NCI-H345 (cell line): Measurements from ENCODE around the gene MRPS34.

Source experiments
- DNase-seq: peaks from one replicate; lab custom pipeline; 2025; lab: John Stamatoyannopoulos, UW

Gene MRPS34

DNA sequence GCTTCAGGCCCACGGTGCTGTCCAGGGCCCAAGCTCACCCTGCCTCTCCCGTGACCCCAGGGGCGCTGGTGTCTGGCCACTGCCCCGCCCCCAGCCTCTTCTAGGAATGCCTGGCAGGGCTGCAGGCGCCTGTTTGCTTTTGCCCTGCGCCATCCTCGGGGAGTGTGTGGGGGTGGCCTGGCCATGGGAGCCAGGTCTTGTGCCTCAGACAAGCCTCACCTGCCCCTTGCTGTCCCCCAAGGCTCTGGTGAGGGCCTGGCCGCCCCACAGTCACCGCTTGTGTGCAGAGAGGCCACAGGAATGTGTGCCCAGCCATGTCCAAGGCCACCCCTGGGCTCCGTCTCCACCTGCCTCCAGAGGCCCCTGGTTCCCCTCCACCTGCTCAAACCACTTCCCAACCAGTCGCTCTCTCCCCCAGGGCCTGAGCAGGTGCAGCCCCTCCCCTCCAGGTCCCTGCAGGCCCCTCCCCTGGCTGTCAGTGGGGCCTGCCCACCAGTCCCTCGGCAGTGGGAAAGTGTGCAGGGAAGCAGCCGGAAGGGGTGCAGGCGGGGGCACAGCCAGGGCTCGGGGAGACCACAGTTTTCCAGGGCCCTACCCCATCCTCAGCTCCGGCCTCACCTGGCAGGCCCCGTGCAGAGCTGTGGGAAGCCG, 21.4 kb upstream of the MRPS34 start:
- DNase-seq = no peak

DNA sequence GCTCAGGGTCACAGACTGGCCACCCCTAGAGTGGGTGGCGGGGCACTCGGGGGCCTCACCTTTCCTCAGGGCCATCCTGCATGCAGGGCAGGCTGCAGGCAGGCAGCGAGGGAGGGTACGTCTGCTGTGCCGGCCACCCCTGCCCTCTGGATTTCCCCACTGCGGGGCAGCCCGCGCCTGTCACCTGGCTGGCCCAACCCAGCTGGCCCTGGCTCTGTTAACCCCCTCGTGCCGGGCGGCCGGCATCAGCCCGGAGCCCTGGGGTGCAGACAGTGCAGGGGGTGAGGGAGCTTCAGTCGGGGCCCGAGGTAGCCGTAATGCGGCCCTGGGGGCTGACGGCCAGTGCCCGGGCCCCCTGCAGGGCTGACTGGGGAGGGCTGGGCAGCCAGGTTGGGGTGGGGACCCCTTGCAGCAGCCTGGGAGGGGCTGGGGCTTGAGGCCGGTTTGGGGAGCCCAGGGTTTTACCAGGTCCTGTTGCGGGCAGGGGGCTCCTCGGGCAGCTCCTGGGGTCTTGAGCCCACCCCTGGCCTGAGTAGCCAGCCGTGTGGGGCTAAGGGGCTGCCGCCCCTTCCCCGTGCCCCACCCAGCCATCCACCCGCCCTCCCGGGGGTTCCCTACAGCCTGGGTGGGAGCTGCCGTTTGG, 20.8 kb upstream of the MRPS34 start, which contains the start of gene IGFALS:
Gene IGFALS (minus strand): TSS at position 128 of the 643 bp plus-strand sequence. CDS start 53 bp downstream, at position 75.
- DNase-seq = no peak

DNA sequence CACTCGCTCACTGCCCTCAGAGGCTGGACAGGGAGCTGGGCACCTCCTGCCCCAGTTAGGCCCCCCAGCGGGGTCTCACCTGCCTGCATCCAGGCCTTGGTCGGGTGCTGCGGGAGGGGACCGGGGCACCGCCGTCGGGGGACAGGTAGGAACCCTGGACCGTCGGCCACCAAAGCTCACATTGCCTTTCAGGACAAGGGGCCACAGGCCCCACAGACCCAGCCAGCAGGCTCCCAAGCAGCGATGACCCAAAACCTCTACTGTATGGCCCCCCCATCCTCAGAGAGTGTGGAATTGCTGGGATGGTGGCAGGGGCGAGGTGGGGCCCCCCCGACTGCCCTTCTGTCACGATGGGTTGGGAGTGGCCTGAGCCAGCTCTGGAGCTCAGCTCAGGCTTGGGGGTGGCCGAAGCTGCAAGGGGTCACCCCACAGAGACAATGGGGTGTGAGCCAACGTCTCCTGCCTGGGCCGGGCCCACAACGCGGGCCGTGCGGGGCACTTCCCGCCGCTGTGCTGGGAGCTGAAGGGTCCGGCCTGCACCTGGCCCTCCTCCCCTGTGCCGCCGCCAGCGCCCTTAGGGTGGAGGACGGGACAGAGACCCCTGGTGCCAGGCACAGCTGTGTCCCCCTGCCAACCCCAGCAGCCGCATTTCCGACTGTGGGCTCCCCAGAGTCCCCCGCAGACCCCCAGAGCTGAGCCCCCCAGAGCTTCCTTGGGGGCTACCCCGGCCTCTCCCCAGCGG, 20.1 kb upstream of the MRPS34 start:
- DNase-seq = no peak

DNA sequence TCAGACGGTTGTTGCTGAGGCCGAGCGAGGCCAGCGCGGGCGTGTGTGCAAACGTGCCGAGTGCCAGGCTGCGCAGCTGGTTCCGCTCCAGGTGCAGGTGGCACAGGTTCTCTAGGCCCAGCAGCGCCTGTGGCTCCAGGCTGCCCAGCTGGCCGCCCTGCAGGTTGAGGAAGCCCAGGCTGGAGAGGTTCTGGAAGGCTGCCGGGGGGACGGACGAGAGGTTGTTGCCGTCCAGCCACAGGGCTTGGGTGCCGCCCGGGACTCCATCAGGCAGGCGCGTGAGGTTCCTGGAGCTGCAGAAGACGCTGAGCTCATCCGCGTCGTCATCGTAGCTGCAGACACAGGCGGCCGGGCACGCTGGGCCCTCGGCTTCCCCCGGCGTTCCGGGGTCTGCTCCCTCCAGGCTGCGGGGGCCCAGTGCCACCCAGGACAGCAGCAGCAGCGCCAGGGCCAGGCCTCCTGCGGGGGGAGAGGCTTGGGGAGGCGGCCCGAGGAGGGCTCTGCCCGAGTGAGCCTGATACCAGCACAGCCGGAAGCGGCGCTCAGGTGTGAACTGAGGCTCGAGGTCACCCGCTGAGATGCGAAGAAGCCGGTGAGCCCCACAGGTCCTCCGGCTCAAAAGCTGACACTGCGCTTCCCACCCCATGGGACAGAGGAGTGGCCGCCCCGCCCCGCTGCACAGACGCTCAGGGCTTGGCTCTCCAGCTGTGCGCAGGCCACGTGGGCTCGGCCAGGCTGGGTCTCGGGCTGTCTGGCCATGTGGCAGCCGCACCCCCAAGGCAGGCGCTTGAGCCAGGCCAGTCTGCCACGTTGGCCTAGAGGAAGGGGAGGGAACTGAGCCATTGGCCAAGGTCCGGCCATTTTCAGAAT, 19.2 kb upstream of the MRPS34 start:
- DNase-seq = no peak

DNA sequence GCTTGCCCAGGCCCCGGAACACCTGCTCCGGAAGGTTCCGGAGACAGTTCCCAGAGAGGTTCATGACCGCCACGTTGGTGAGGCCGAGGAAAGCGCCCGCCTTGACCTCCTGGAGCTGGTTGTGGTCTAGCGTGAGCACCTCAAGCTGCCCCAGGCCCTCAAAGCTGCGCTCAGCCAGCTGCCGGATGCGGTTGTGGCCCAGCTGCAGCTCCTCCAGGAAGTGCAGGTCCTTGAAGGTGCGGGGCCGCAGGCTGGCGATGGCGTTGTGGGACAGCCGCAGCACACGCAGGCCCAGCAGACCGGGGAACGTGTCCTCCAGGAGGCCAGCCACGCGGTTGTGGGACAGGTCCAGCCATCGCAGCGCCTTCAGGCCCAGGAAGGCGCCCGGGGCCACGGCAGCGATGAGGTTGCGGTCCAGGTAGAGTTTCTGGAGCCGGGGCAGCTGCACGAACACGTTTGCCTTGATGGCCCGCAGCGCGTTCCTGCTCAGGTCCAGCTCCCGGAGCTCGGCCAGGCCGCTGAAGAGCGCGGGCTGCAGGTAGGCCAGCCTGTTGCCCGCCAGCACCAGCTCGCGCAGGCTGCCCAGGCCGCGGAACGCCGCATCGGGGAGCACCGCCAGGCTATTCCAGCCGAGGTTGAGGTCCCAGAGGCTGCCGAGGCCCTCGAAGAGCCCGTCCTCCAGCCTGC, 18.5 kb upstream of the MRPS34 start:
- no peak for DNase-seq

DNA sequence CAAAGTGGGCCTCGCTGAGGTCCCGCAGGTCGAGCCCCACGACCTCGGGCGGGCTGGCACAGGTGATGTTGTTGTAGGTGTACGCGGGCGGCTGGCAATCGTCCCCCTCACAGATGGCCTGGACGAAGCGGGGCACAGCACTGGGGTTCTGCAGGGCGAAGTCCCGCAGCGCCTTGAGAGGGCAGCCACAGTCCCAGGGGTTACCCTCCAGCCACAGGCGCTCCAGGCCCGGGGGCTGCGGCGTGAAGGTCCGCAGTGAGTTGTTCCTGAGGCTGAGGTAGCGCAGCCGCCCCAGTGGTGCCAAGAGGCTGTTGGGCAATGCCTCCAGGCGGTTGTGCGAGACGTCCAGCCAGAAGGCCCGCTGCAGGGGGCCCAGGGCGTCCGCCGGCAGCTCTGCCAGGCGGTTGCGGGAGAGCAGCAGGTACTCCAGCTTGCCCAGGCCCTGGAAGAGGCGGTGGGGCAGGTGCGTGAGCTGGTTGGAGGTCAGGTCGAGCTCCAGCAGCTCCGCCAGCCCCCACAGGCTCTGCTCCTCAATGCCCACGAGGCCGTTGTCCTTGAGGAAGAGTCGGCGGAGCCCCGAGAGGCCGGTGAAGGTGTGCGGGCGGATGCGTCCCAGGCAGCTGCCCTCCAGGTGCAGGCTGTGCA, 17.8 kb upstream of the MRPS34 start:
- DNase-seq = no peak

DNA sequence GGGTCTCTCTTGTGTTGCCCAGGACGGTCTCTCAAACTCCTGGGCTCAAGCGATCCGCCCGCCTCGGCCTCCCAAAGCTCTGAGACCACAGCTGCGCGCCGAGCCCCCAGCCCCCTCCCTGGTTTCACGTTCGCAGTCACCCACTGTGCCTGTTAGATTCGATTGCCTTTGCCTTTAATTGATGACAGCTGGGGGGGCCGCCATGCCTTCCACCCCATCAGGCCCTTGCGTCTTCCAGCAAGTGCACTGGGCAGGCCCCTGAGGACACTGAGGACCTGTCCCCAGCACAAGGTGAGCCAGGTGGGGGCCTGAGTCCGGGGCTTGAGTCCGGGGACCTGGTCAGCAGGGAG, 17.3 kb upstream of the MRPS34 start:
- no peak for DNase-seq

DNA sequence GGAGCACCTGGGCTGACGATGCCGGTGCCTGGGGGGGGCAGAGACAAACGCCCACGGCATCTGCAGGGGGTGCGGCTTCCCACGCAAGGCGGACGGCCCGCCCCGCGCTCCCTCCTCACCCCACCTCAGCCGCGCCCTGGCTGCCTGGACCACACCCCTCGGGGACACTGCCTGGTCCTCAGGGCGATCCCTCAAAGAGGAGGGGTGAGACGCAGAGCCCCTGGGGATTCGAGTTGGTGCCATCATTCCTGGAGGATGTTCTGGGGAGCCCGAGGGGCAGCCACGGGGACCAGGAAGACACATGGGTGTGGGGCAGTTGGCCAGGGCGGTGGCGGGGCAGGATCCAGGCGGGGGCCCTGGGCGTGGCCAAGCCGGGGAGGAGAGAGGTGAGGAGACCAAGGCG, 16.7 kb upstream of the MRPS34 start:
- DNase-seq = no peak

DNA sequence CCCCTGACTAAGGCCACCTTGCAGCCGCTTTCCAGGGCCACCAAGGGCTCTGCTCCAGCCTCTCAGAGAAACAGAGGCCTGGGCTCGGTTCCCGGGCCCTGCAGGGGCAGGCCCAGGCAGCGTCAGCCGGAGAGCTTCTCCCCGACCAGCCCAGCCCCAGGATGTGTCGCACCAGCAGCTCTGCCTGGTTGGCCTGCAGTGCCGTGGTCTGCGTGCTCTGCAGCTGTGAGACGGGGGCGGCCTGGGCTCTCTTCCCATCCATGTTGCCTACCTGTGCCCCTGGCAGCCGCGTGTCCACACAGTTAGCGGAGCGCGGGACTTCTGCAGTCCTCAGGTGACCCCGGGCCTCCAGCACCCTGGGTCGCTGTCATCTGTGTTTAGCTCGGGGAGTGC, 15.8 kb upstream of the MRPS34 start:
- DNase-seq = no peak

DNA sequence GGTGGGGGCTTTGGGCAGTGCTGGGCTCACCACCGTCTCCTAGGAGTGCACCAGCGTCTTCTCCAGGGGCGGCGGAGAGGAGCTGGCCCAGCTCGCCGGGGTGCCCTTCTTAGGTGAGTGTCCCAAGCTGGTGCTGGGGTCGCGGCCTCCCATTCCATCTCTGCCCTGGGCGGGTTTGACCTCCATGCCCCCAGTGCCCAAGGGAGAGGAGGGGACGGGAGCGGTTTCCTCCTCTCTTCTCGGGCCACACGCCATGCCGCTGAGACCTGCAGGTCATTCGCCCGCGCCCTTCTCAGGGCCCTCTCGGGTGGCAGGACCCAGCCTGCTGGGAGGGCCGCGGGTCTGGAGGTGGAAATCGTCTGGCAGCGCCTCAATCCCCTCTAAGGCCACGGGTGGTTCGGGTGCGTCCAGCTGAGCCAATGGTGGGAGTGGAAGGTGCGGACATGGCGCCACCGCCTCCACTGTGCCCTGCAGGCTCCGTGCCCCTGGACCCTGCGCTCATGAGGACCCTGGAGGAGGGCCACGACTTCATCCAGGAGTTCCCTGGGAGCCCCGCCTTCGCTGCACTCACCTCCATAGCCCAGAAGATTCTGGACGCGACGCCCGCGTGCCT, 15.3 kb upstream of the MRPS34 start:
- no peak for DNase-seq

DNA sequence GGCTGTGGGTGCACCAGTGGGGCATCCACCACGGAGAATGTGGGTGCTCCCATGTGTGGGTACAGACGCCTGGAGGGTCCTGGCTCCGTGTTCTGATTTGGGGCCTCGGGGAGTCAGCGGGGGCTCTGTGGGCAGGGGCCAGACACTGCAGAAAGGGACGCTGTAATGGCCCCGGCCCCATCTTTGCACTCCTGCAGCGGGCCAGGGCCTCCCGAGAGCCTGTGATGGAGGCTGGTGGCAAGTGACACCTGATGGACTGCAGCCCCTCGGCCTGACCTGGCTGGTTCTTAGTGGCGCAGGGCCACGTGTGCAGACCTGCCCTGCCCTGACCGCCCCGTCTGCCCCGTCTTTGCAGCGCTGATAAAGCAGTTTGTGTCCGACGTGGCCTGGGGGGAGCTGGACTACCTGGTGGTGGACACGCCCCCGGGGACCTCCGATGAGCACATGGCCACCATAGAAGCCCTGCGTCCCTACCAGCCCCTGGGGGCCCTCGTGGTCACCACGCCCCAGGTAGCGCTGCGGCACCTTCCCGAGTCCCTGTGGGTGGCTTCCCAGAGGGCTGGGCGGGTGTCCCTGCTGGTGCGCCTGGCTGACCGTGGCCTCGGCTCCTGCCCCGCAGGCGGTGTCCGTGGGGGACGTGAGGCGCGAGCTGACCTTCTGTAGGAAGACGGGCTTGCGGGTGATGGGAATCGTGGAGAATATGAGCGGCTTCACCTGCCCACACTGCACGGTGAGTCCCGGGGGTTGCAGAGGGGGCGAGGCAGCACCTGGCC, 14.6 kb upstream of the MRPS34 start:
- no peak for DNase-seq

DNA sequence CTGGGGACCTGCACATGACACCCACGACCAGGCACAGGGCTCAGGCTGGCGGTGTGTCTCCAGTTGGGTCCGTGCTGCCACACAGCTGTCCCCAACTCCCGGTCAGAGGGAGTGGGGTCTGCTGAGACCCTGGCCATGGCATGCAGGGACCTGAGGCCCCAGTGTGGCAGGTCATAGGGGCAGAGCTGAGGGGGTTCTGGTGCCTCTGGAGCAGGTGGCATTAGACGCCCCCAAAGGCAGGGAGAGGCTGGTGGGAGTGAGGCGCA, 14.1 kb upstream of the MRPS34 start:
- DNase-seq = no peak

DNA sequence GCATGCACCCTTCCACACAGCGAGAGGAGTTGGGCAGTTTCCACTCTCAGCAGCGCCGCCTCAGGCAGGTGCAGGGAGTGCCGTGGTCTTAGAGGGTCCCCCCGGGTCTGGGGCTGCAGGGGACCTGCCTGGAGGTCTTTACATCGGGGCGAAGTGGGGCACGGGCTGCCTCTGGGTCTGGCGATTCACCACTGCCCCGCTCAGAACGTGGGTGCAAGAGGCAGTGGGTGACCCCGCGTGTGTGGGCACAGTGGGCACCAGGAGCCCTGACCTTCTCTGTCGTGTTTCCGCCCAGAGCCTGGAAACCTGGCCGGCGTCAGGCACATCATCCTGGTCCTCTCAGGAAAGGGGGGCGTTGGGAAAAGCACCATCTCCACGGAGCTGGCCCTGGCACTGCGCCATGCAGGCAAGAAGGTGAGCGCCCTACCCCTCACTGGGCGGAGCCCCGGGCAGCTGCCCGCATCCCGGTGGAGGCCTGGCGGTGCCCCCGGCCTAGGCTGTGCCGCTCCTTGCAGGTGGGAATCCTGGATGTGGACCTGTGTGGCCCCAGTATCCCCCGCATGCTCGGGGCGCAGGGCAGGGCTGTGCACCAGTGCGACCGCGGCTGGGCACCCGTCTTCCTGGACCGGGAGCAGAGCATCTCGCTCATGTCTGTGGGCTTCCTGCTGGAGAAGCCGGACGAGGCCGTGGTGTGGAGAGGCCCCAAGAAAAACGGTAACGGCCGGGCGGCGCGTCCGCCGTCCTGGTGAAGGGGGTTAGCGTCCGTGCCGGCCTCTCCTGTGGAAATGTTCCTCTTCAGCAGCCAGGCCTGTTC, 13.5 kb upstream of the MRPS34 start:
- DNase-seq = no peak

DNA sequence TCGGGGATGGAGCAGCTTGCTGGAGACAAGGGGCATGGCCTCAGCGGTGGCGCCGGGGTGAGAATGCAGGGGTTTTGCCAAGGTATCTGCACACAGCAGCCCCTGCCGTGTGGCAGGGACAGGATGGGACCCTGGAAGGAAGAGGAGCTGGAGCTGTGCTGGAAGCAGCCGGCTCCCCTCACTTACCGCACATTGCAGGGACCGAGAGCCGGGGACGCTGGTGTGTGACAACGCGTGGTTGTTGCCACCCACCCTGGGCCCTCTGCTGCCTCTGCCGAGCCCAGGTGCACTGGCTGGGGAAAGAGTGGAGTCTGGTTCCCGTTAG, 12.9 kb upstream of the MRPS34 start:
- DNase-seq = no peak

DNA sequence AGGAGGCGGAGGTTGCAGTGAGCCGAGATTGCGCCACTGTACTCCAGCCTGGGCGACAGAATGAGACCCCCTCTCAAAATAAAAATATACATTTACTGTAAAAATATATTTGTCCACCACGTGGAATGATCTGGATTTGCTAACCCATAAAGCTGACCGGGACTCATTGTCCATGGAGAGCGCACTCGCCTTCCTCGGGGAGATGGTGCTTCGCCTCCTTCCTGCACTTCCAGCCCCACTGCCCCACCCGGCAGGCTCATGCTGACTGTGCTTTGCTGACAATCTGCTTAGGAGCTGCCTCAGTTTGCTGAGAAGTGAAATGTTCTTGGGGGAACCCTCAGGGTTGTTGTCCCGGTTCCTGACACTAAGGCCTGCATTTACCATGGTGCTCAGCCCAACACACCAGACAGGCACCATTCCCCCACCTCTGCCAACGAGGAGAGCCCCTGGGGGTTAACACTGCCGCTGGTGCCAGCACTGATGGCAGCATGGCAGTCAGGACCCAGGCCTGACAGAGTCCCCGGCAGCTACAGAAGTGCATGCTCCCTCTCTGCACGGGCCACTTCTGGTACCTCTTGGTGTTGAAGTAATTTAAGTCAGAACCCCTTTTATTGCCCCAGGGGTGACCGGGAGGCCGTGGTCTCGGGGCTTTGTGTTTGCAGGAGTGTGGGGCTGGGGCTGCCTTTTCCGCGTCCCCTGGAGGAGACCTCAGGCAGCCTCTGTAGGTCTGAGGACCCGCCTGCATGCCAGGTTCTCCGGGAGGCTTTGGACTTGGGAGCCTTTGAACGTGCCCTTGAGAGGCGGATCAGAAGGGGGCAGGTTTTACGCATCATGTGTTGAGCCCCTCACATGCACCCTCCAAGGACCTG, 12.3 kb upstream of the MRPS34 start:
- DNase-seq = no peak

DNA sequence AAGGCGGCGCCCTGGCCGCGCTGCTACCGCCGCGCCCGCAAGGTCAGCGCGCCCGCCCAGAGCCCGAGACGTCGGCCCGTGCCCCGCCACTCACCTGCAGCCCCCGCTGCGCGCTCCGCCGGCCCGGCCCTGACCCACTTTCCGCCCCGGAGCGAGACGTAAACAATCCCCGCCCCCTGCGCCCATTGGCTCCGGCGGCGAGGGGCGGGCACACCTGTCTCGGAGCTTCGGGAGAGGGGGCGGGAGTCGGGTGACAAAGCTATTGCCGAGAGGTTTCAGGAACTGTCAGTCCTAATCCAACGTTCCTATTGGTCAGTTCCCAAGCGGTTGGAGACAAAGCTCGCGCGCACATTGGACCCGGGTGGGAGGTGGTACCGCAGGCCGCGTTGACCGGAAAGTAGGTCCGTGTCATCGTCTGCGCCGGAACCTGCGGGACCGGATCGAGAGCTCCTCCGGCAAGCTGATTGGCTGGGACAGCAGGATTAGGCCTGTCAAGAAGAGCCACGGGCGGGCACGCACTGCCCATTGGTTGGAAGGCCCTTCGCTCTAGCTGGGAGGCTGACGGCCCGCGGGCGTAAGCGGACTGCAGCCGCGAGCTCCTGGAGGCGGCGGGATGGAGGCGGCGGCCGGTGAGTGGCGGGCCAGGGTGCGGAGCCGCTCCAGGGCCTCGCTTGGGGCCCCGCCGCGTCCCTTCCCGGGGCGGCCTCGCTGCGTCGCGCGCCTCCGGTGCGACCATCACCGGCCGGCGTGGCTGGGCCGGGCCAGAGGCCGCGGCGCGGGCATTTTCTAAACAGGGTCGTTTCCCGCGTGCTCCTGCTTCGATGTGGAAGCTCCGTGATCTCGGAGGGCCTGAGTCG, 9.7 kb upstream of the MRPS34 start, which contains the start of the genes NUBP2 and SPSB3:
Gene NUBP2 (plus strand): TSS at position 553 of the 857 bp plus-strand sequence. CDS start 61 bp downstream, at position 614.
Gene SPSB3 (minus strand): TSS at position 164 of the 857 bp plus-strand sequence. CDS start 1,088 bp downstream, outside the sequence.
- peak; percentile 100 for DNase-seq

DNA sequence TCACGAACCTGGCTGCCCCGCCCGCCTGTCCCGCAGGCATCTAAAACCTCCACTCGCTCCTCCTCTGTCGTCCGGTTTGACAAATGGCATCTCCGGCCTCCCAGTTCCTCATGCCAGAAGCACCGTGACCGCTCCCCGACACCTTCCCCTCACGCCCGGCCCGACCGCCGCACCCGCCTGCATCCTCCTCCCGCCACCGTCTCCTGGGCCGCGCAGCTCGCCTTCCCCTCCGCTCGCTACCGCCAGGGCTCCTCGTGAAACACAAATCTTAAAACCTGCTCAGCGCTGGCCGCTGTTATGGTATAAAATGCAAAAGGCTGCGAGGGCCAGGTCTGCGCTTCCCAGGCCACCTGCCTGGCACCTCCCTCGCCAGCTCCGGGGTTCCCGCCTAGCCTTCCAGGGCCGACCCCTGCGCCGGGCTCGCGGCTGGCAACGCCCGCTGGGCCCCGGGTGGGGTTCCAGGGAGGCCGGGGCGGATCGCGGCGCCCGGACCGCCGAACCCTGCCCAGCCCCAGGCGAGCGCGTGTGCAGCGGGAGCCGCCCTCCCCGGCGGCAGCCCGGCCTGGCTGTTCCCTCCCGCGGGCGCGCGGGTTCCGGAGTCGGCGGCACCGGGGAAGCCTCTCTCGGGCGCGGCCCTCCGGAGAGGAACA, 8.9 kb upstream of the MRPS34 start:
- DNase-seq = no peak
